Activated CD8-positive, alpha-beta memory T cell treated with anti-CD3 and anti-CD28 coated beads, Interleukin-2, amount 10 ng/mL, durations not matched to agents 7 days and 5 days (primary cell): ENCODE measurements around the gene MEIS3. TPM values are rescaled to one million over a fixed set of nuclear protein-coding genes. Genes with fewer than 3 reads are reported as not detected.
"Not testable (repeated sequence)": the region's sequence is repeated elsewhere in the genome, so short reads cannot be mapped to it uniquely, and the experiment has no call there.

Experiments used
- ATAC-seq: fragments of 150-1000 bp; cut with Tn5 transposase; one replicate; pipeline ENCODE4 v1.10.0; 2021; ENCODE audit warnings: moderate library complexity
- CTCF ChIA-PET: fragments of 350-600 bp; sonication (Branson Sonifier 250); formaldehyde crosslinking; loops from one replicate; lab custom pipeline; 2021; ENCODE audit warnings: antibody characterized with exemption; lab: Charles Lee
- DNase-seq: peaks from one replicate; pipeline ENCODE4 v3.0.0-alpha.2; 2020
- H3K27ac Mint-ChIP-seq: one replicate; pipeline ENCODE4 v1.8.0; 2021; ENCODE audit warnings: mild to moderate bottlenecking, mixed read lengths
- H3K27me3 Mint-ChIP-seq: one replicate; pipeline ENCODE4 v1.8.0; 2021; ENCODE audit warnings: mixed read lengths
- H3K36me3 Mint-ChIP-seq: one replicate; pipeline ENCODE4 v1.8.0; 2021; ENCODE audit warnings: mild to moderate bottlenecking, mixed read lengths
- H3K4me1 Mint-ChIP-seq: one replicate; pipeline ENCODE4 v1.8.0; 2021; ENCODE audit warnings: mixed read lengths
- H3K4me3 Mint-ChIP-seq: one replicate; pipeline ENCODE4 v1.8.0; 2021; ENCODE audit warnings: mild to moderate bottlenecking, moderate library complexity, mixed read lengths
- H3K9me3 Mint-ChIP-seq: one replicate; pipeline ENCODE4 v1.8.0; 2022; ENCODE audit warnings: low read depth, mixed read lengths
- total RNA-seq, 2 experiments: library from RNA; stranded (reverse); gene quantifications; one replicate each; pipeline ENCODE4 v1.2.3, GENCODE V29; 2021

MEIS3 gene
- total RNA-seq, 2 experiments from 2014 or later: not detected

DNA sequence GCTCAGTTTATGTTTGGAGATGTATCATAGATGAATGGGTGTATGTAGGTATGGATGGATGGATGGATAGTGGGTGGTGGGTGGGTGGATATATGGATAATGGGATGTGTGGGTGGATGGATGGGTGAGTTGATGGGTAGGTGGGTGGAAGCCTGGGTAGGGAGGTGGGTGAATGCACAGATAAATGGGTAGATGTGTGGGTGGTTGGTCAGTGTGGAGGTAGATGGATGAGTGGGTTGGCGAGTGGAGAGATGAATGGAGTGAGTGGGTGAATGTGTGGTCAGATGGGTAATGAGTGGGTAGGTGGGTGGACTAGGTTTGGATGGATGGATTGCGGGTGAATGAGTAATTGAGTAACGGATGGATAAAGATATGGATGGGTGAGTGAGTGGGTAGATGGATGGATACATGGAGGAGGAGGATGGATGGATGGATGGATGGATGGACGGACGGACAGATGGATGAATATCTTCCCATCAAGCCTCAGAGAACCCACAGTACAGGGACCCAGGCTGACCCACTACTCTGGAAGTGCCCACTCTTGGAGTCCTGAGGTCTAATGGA, 13.4 kb downstream of the MEIS3 start:
- CTCF ChIA-PET: no interaction called here
- Mint-ChIP-seq H3K4me3 (no peak overlapping the region), H3K36me3 (no peaks in the 10 kb centered on the region), H3K4me1 (no peaks in the 10 kb centered on the region), H3K27ac (no peak overlapping the region), H3K9me3 (no peaks in the 10 kb centered on the region), H3K27me3 (peaks cover 38% of the 10 kb centered on the region)
- DNase-seq (no peak), ATAC-seq (no peak)

- CTCF ChIA-PET: no interaction called here
- ATAC-seq (no peak), DNase-seq (no peak)
- Mint-ChIP-seq H3K9me3 (no peaks in the 10 kb centered on the region), H3K27ac (no peak overlapping the region), H3K27me3 (peaks cover 35% of the 10 kb centered on the region), H3K36me3 (no peaks in the 10 kb centered on the region), H3K4me1 (no peaks in the 10 kb centered on the region), H3K4me3 (no peak overlapping the region)
Measured at GRCh38 chr19:47405197-47405550, 14.2 kb downstream of the MEIS3 start.

- no peak for ATAC-seq
- DNase-seq: no peak
- H3K27ac Mint-ChIP-seq: no peak overlapping the region
- H3K4me1 Mint-ChIP-seq: no peaks in the 10 kb centered on the region
- CTCF ChIA-PET: no interaction called here
- H3K9me3 Mint-ChIP-seq: no peaks in the 10 kb centered on the region
- no peaks in the 10 kb centered on the region for H3K36me3 Mint-ChIP-seq
- no peak overlapping the region for H3K4me3 Mint-ChIP-seq
- peaks cover 35% of the 10 kb centered on the region for H3K27me3 Mint-ChIP-seq
Measured at GRCh38 chr19:47404334-47405196, 14.8 kb downstream of the MEIS3 start.

DNA sequence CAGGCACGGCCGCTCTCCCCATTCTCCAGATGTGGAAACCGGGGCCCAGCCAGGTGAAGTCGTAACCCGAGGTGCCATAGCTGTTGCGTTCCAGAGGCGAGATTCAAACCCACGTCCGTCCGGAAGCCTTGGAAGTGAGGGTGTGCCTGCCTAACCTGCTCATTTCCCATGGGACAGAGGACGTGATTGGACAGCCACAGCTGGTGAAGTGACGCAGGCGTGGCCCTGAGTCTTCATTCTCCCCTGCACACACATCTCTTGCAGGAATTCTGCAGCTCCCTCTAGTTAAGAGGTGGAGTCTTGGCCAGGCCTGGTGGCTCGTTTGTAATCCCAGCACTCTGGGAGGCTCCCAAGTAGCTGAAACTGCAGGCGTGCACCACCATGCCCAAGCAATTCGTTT, 16.8 kb downstream of the MEIS3 start:
- H3K36me3 Mint-ChIP-seq: no peaks in the 10 kb centered on the region
- H3K4me3 Mint-ChIP-seq: no peak overlapping the region
- H3K4me1 Mint-ChIP-seq: no peaks in the 10 kb centered on the region
- no peak overlapping the region for H3K27ac Mint-ChIP-seq
- CTCF ChIA-PET: interaction anchor here (1.6 kb wide), 1 partner anchor 11 kb away, joined by 7 read pairs; no protein-coding TSS in a partner anchor
- no peak for DNase-seq
- H3K9me3 Mint-ChIP-seq: no peaks in the 10 kb centered on the region
- ATAC-seq: no peak
- H3K27me3 Mint-ChIP-seq: peaks cover 17% of the 10 kb centered on the region

- H3K27ac Mint-ChIP-seq: no peak overlapping the region
- ATAC-seq (no peak), DNase-seq (no peak)
- H3K27me3 Mint-ChIP-seq: peaks cover 4% of the 10 kb centered on the region
- no peaks in the 10 kb centered on the region for H3K36me3 Mint-ChIP-seq
- H3K9me3 Mint-ChIP-seq: no peaks in the 10 kb centered on the region
- CTCF ChIA-PET: no interaction called here
- no peaks in the 10 kb centered on the region for H3K4me1 Mint-ChIP-seq
- H3K4me3 Mint-ChIP-seq: no peak overlapping the region
Measured at GRCh38 chr19:47398707-47399597, 20.4 kb downstream of the MEIS3 start.

DNA sequence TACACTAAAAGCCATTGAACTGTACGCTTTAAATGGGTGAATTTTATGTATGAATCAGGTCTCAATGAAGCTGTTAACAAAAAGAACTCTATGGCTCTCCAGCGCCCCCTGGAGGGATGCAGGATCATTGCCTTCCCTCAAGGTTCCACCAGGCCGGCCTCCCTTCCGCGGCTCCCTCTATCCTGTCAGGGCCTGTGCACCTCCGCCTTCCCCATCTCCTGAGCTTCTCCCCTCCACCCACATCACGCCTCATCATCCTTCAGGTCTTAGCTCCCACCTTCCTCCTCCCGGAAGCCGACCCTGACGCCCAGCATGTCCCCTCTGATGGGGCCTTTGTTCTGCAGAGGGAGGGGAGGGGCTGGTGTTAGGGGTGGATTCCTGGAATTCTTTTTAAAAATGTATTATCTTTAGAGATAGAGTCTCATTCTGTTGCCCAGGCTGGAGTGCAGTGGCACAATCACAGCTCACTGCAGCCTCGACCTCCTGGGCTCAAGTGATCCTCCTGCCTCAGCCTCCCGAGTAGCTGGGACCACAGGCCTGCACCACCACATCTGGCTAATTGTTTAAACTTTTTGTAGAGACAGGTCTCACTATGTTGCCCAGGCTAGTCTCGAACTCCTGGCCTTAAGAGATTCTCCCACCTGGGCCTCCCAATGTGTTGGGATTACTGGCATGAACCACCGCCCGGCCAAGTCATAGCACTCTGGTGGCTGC, 27.7 kb downstream of the MEIS3 start:
- no peaks in the 10 kb centered on the region for H3K36me3 Mint-ChIP-seq
- CTCF ChIA-PET: interaction anchor here (0.6 to 5.2 kb wide), 33 partner anchors 9 to 378 kb away, joined by 3 to 88 read pairs (median 4); partner anchors contain the start of genes C5AR1, DHX34, EHD2 and INAFM1
- H3K27ac Mint-ChIP-seq: no peak overlapping the region
- DNase-seq: peak; percentile 87
- peak; percentile 87 for ATAC-seq
- no peaks in the 10 kb centered on the region for H3K9me3 Mint-ChIP-seq
- H3K4me1 Mint-ChIP-seq: peaks cover 4% of the 10 kb centered on the region
- no peak overlapping the region for H3K4me3 Mint-ChIP-seq
- peaks cover 4% of the 10 kb centered on the region for H3K27me3 Mint-ChIP-seq

DNA sequence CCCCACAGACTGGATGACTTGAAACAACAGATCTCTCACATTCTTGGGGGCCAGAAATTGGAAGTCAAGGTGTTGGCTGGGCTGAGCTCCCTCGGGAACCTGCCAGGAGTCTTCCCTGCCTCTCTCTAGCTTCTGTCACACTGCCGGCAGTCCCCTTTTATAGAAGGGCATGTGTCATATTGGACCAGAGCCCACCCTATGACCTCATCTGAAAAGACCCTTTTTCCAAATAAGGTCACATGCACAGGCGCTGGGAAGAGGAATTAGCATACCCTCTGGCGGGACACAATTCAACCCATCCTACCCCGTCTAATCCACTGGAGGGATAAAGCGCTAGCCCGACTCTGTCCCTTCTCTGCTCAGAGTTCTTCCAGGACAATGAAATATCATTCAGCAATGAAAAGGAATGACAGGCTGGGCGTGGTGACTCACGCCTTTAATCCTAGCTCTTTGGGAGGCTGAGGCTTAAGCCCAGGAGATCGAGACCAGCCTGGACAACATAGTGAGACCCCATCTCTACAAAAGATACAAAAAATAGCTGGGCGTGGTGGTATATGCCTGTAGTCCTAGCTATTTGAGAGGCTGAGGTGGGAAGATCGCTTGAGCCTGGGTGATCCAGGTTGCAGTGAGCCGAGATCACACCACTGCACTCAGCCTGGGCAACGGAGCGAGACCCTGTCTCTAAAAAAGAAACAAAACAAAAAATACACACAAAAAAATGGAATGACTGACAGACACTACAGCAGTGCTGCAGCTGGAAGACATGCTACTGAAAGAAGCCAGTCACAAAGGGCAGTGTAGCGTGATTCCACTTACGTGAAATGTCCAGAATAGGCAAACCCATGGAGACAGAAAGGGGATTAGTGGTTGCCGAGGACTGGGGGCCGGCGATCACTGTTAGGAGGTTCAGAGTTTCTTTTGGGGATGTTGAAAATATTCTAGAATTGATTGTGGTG, 28.5 kb downstream of the MEIS3 start:
- ATAC-seq (no peak), DNase-seq (no peak)
- Mint-ChIP-seq H3K4me3 (no peak overlapping the region), H3K27ac (no peak overlapping the region), H3K9me3 (no peaks in the 10 kb centered on the region), H3K4me1 (peaks cover 4% of the 10 kb centered on the region), H3K27me3 (peaks cover 4% of the 10 kb centered on the region), H3K36me3 (no peaks in the 10 kb centered on the region)
- CTCF ChIA-PET: interaction anchor here (0.6 to 5.2 kb wide), 34 partner anchors 8 to 378 kb away, joined by 3 to 88 read pairs (median 4); partner anchors contain the start of genes C5AR1, DHX34, EHD2 and INAFM1

DNA sequence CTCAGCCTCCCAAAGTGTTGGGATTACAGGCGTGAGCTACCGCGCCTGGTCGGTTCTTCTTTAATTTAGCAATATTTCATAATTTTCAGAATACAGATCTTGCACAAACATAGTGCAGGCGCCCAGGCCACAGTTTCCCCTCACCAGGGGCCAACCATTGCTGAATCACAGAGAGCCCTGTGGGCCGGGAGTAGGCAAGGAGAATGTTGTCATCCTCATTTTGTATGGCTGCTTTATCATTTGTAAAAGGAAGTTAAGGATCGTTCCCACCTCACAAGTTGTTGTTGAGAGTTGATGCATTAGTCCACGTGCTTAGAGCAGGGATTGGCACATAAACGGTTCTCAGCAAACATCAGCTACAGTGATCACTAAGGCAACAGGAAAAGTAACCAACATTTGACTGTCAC, 30.2 kb downstream of the MEIS3 start:
- no peak for ATAC-seq
- no peak overlapping the region for H3K27ac Mint-ChIP-seq
- no peak for DNase-seq
- H3K36me3 Mint-ChIP-seq: no peaks in the 10 kb centered on the region
- peaks cover 4% of the 10 kb centered on the region for H3K4me1 Mint-ChIP-seq
- CTCF ChIA-PET: interaction anchor here (1.0 to 5.2 kb wide), 4 partner anchors 47 to 318 kb away, joined by 3 to 88 read pairs (median 3); no protein-coding TSS in a partner anchor
- no peak overlapping the region for H3K4me3 Mint-ChIP-seq
- H3K9me3 Mint-ChIP-seq: no peaks in the 10 kb centered on the region
- no peaks in the 10 kb centered on the region for H3K27me3 Mint-ChIP-seq

GRCh38 chr19:47388721-47389120, 30.6 kb downstream of the MEIS3 start:
- ATAC-seq, H3K27me3 Mint-ChIP-seq, H3K9me3 Mint-ChIP-seq, DNase-seq, H3K4me1 Mint-ChIP-seq, H3K4me3 Mint-ChIP-seq, H3K36me3 Mint-ChIP-seq, H3K27ac Mint-ChIP-seq: not testable (repeated sequence)
- CTCF ChIA-PET: interaction anchor here (1.0 to 5.2 kb wide), 3 partner anchors 92 to 318 kb away, joined by 3 to 88 read pairs (median 3); no protein-coding TSS in a partner anchor

GRCh38 chr19:47387623-47388022, 31.7 kb downstream of the MEIS3 start:
- H3K4me1 Mint-ChIP-seq, H3K36me3 Mint-ChIP-seq, H3K4me3 Mint-ChIP-seq, H3K27me3 Mint-ChIP-seq, CTCF ChIA-PET, ATAC-seq, H3K9me3 Mint-ChIP-seq, H3K27ac Mint-ChIP-seq, DNase-seq: not testable (repeated sequence)

DNA sequence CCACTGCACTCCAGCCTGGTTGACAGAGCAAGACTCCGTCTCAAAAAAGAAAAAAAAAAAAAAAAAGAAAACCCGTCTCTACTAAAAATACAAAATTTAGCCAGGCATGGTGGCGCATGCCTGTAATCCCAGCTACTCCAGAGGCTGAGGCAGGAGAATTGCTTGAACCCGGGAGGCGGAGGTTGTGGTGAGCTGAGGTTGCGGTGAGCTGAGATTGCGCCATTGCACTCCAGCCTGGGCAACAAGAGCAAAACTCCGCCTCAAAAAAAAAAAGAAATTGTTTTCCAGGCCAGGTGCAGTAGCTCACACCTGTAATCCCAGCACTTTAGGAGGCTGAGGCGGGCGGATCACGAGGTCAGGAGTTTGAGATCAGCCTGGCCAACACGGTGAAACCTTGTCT, 32.7 kb downstream of the MEIS3 start:
- not testable (repeated sequence) for H3K9me3 Mint-ChIP-seq, H3K36me3 Mint-ChIP-seq, H3K27ac Mint-ChIP-seq, H3K27me3 Mint-ChIP-seq, ATAC-seq, H3K4me3 Mint-ChIP-seq, DNase-seq
- H3K4me1 Mint-ChIP-seq: peaks cover 17% of the 10 kb centered on the region
- CTCF ChIA-PET: interaction anchor here (0.8 to 1.4 kb wide), 2 partner anchors 38 to 90 kb away, joined by 3 to 5 read pairs; partner anchors contain the start of gene DHX34

- not testable (repeated sequence) for H3K27me3 Mint-ChIP-seq, H3K9me3 Mint-ChIP-seq, H3K4me3 Mint-ChIP-seq, ATAC-seq, H3K27ac Mint-ChIP-seq, H3K36me3 Mint-ChIP-seq, DNase-seq
- CTCF ChIA-PET: interaction anchor here (0.6 kb wide), 2 partner anchors 22 to 728 kb away, joined by 3 to 5 read pairs; no protein-coding TSS in a partner anchor
- peaks cover 19% of the 10 kb centered on the region for H3K4me1 Mint-ChIP-seq
Measured at GRCh38 chr19:47384533-47384932, 34.8 kb downstream of the MEIS3 start.
